GM12872 (cell line): ENCODE results near the gene ST3GAL3.

ENCODE experiments used
- CTCF ChIP-seq: IDR thresholded peaks from 3 replicates; pipeline ENCODE4 v1.5.1; 2011; ENCODE audit warnings: low read depth, mild to moderate bottlenecking, low read length, moderate library complexity; ENCODE audit not compliant: insufficient read depth

Gene ST3GAL3

GRCh38 chr1:43885279-43885801 lies 178.0 kb downstream of the ST3GAL3 start:
- no peak for TF ChIP-seq CTCF

GRCh38 chr1:43887748-43888147 lies 180.4 kb downstream of the ST3GAL3 start:
- no peak for TF ChIP-seq CTCF

DNA sequence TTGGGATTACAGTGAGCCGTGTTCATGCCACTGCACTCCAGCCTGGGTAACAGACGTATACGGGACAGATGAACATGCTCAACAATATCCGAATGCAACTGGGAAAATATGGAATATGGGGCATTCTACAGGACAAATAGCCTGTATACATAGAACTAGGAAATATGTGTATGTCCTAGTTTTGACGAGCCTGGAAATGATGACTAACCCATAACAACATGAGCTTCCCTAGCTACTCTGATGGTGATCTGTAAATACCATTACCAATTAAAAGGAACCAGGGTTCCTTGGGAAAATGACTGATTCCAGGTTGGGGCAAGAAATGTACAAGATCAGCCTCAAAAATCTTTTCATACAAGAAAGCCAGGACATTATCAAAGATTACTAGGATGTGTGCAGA lies 183.5 kb downstream of the ST3GAL3 start:
- TF ChIP-seq CTCF: no peak

- no peak for TF ChIP-seq CTCF
These were observed 185.7 kb downstream of the ST3GAL3 start for GRCh38 chr1:43893006-43893405.

DNA sequence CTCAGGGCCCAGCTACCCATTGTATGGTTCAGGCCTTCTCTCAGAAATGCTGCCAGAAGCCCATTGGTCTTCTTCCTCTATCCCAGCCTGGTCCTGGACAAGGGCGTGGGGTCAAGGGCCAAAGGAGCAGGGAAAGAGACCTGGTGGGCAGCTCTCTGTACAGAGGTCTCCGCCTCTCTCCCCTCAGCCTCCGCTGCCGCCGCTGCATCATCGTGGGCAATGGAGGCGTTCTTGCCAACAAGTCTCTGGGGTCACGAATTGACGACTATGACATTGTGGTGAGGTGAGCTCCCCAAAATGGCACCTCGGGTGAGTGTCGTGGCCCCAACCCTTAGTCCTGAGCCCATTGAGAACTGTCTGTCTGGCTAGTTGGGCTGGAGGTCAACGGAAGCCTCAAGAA lies 191.6 kb downstream of the ST3GAL3 start:
- no peak for TF ChIP-seq CTCF

DNA sequence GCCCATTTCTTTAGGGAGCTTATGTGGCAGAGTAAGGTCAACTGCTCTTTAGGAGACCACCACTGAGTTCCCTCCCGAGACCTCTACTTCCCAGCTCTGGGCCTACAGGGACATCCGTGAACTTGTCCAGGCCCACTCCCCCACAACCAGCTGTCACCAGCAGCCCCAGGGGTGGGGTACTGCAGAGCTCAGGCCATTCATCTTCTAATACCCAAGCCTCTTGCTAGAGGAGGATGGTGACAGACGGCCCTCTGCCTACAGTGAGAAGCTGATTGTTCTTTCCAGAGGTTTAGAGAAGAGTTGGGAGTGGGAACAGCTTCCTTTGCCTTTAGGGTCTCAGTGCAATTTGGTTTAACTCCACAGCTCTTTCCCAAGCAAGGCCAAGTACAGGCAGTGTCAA lies 193.1 kb downstream of the ST3GAL3 start:
- no peak for TF ChIP-seq CTCF

GRCh38 chr1:43901196-43901961 lies 194.0 kb downstream of the ST3GAL3 start:
- no peak for TF ChIP-seq CTCF
